H1 (cell line): ENCODE data around the gene USP7. TPM values are rescaled to one million over a fixed set of nuclear protein-coding genes. Genes with fewer than 3 reads are reported as not detected.

ENCODE experiments used
- BCL11A ChIP-seq, 2 experiments: IDR thresholded peaks; one replicate each; pipeline ENCODE4 v1.6.1; 2011; ENCODE audit warnings: low read depth in 2 of 2, low read length in 2 of 2, mild to moderate bottlenecking in 2 of 2
- CBX8 ChIP-seq: fragments of 300-800, 300-1000 bp; sonication (generic); IDR thresholded peaks from 2 replicates; pipeline ENCODE4 v1.7.1; 2016; ENCODE audit warnings: low read depth, low read length, borderline replicate concordance
- CHD7 ChIP-seq: fragments of 300-600 bp; sonication (generic); IDR thresholded peaks from 2 replicates; pipeline ENCODE4 v1.7.1; 2012; ENCODE audit warnings: low read length, moderate library complexity, mild to moderate bottlenecking, inconsistent platforms; ENCODE audit not compliant: insufficient replicate concordance
- KDM5A ChIP-seq: fragments of 200-600 bp; IDR thresholded peaks from 2 replicates; pipeline ENCODE4 v1.7.1; 2012; ENCODE audit warnings: mild to moderate bottlenecking, low read length, inconsistent platforms, mixed read lengths
- MAX ChIP-seq: IDR thresholded peaks from 2 replicates; pipeline ENCODE4 v1.6.1; 2012; ENCODE audit warnings: inconsistent platforms
- PHF8 ChIP-seq: fragments of 200-600 bp; sonication (generic); conservative IDR thresholded peaks from 2 replicates; pipeline ENCODE4 v1.7.1; 2012; ENCODE audit warnings: low read depth, mild to moderate bottlenecking, inconsistent platforms, low read length, moderate library complexity
- POLR2AphosphoS5 ChIP-seq: IDR thresholded peaks from 2 replicates; pipeline ENCODE4 v1.6.1; 2011; ENCODE audit warnings: low read depth, low read length
- RBBP5 ChIP-seq: IDR thresholded peaks from 2 replicates; pipeline ENCODE4 v1.7.1; 2012; ENCODE audit warnings: low read depth, mild to moderate bottlenecking, inconsistent platforms, low read length, moderate library complexity, borderline replicate concordance
- RXRA ChIP-seq: IDR thresholded peaks from 2 replicates; pipeline ENCODE4 v1.6.1; 2011; ENCODE audit warnings: low read depth, mild to moderate bottlenecking, low read length, moderate library complexity; ENCODE audit not compliant: insufficient read depth
- SIX5 ChIP-seq: IDR thresholded peaks from 2 replicates; pipeline ENCODE4 v1.6.1; 2011; ENCODE audit warnings: mild to moderate bottlenecking, low read depth, low read length
- SP1 ChIP-seq: IDR thresholded peaks from 2 replicates; pipeline ENCODE4 v1.6.1; 2011; ENCODE audit warnings: low read depth, low read length
- polyA plus RNA-seq, 7 experiments: library from polyadenylated mRNA; depleted of rRNA in 3 of 7; stranded (reverse) in 5 of 7; unstranded in 2 of 7; fragments of >200 nt in 5 of 7; fragments of 200-250 nt in 2 of 7; gene quantifications; 1 replicate in 5 of 7; 2 replicates in 1 of 7; 4 replicates in 1 of 7; pipeline versions ENCODE4 v1.2.1 to v1.2.3, GENCODE V29; 2011 to 2013; ENCODE audit warnings: missing spikeins in 2 of 7, mixed read lengths in 2 of 7
- total RNA-seq: library from RNA; stranded (reverse); fragmentation: NEBNext Ultra II Directional; extraction: Animal tissue kit (Norgen Biotek cat#: 25700); gene quantifications from 2 replicates; pipeline ENCODE4 v1.2.1, GENCODE V29; 2021

The USP7 gene
- total and polyA plus RNA-seq, 2 of the 8 experiments (the other 6 are each of a cell fraction or from before 2014, with no cell fraction given) = 21.3 to 211 TPM

GRCh38 chr16:8962393-8963009, 1.2 kb downstream of the USP7 start (continued):
- TF ChIP-seq POLR2AphosphoS5 = peak; percentile 49
- TF ChIP-seq MAX = peak; percentile 64
- no peak for TF ChIP-seq BCL11A (IDR thresholded peaks at IDR 0.05; ENCODE audit: low read depth in 2 of 2, low read length in 2 of 2)
- no peak for TF ChIP-seq KDM5A
- TF ChIP-seq SP1 = no peak
- TF ChIP-seq CHD7 = no peak
- peak; percentile 40; the same call in 1 of the 2 replicates for TF ChIP-seq PHF8
- TF ChIP-seq RXRA = no peak
- TF ChIP-seq CBX8 = no peak
- peak; percentile 43; the same call in 1 of the 2 replicates for TF ChIP-seq RBBP5
- TF ChIP-seq SIX5 = no peak
